RWPE1 (cell line): ENCODE measurements around the gene TAS1R1.

Experiments
- CTCF ChIA-PET: fragments of 350-600 bp; sonication (Branson Sonifier 250); formaldehyde crosslinking; extraction: SDS; loops from one replicate; lab custom pipeline; 2021; lab: Yijun Ruan, JAX
- POLR2A ChIA-PET: fragments of 400-600 bp; formaldehyde crosslinking; extraction: SDS; loops from one replicate; lab custom pipeline; 2020; ENCODE audit warnings: antibody characterized with exemption; ENCODE audit not compliant: low non-redundant PET; lab: Yijun Ruan, JAX
- DNase-seq: peaks from one replicate; pipeline ENCODE4 v3.0.0; 2012; ENCODE audit warnings: low spot score
- H3K27ac ChIP-seq: fragments of 450-650 bp; 2 replicates; pipeline ENCODE4 v1.5.1; 2017
- CTCF ChIP-seq: fragments of 450-650 bp; conservative IDR thresholded peaks from 2 replicates; pipeline ENCODE4 v1.5.1; 2017; ENCODE audit warnings: low read depth, mild to moderate bottlenecking

Gene TAS1R1

DNA sequence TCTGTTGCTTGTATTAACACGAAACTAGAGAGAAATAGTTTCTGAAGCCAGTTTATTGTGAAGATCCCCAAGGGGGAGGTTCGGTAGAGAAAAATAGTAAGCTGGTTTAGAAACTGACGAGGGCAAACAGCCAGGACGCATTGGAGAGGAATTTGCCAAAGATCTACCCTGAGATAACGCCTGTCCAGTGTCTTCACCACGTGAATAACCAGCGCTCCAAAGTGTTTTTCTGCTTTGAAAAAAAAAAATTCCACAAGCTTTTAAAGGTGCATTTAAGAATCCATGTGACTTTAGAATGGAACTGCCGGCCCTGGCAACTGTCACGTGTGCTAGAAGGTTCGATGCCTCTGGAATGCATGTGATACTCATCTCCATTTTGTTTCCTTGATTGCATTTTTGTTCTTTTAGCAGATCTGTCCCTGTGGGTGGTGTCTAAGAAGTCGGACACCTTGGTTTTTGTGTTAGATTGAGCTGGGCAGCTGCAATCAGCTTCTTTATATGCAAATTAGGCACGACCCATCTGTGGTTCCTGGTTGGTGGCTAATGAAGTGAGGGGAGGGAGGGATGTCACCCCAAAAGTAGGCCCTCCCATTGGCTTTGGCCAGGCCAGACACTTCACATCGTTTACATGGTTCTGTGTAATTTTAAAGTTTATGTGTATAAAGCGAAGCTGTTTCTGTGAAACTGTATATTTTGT lies 68.3 kb downstream of the TAS1R1 start:
- ChIA-PET POLR2A (no interaction called here), CTCF (interaction anchor here (0.6 to 0.8 kb wide), 3 partner anchors 11 to 1024 kb away, joined by 3 to 5 read pairs (median 3); no protein-coding TSS in a partner anchor)
- H3K27ac ChIP-seq = peak overlapping the region; percentile 47; the same call in 1 of the 2 replicates
- TF ChIP-seq CTCF = no peak
- DNase-seq = no peak

GRCh38 chr1:6624710-6625583 lies 69.8 kb downstream of the TAS1R1 start, which contains the start of gene THAP3:
Gene THAP3 (plus strand): TSS chr1:6624868. CDS start chr1:6625219, 351 bp downstream.
- peak within 1 kb of the TSS; percentile 86 for H3K27ac ChIP-seq
- peak; percentile 84 for DNase-seq
- ChIA-PET CTCF (interaction anchor here (0.6 to 1.3 kb wide), 4 partner anchors 10 to 1153 kb away, joined by 3 to 4 read pairs (median 4); no protein-coding TSS in a partner anchor), POLR2A (no interaction called here)
- no peak for TF ChIP-seq CTCF

DNA sequence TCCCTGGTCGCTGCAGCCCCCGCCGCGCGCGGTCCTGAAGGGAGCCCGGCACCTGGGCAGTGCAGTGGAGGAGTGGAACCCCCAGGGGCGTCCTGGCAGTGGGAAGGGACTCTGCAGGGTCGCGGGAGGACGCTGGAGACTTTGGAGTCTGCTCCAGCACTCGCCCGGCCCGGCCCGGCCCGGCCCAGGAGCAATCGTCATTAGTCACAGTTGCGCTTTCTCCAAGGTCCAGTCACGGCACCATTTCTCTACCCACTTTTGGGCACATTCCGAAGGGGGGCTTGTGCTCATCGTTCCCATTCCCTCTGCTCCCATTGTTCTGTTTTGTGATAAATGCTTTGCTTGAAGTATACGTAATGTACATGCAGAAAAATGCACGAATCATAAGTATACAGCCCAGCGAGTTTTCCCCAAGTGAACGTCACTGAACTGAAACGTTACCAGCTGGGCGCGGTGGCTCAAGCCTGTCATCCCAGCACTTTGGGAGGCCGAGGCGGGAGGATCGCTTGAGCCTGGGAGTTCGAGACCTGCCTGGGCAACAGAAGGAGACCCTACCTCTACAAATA lies 70.6 kb downstream of the TAS1R1 start:
- ChIA-PET CTCF (interaction anchor here (0.6 to 1.3 kb wide), 3 partner anchors 9 to 1152 kb away, joined by 3 to 4 read pairs (median 3); no protein-coding TSS in a partner anchor), POLR2A (no interaction called here)
- TF ChIP-seq CTCF = no peak
- peak; percentile 34 for DNase-seq
- peak overlapping the region; percentile 86 for H3K27ac ChIP-seq

DNA sequence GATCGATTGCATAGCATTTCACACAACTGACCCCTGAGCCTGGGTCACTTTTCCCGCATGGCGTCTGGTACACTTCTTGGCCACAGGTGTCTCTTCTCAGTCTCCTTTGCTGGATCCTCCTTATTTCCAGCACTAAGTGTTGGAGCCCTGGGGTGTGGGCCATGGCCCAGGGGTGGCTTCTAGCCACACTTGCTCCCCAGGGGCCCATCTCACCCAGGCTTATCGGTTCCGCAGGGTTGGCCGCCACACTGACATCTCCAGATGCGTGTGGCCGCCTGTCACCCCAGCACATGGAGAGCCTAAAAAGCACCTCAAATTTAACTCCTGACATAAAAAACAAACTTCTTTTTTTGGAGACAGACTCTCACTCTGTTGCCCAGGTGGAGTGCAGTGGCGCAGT lies 71.9 kb downstream of the TAS1R1 start:
- TF ChIP-seq CTCF = no peak
- H3K27ac ChIP-seq = peak overlapping the region; percentile 29
- CTCF ChIA-PET = no interaction called here
- no peak for DNase-seq
- POLR2A ChIA-PET = no interaction called here

GRCh38 chr1:6627841-6628545 lies 72.9 kb downstream of the TAS1R1 start:
- H3K27ac ChIP-seq = peak overlapping the region; percentile 29
- no peak for DNase-seq
- POLR2A ChIA-PET = no interaction called here
- CTCF ChIA-PET = interaction anchor here (0.6 to 0.9 kb wide), 2 partner anchors 137 to 1244 kb away, joined by 3 read pairs; no protein-coding TSS in a partner anchor
- no peak for TF ChIP-seq CTCF
